Panc1 (cell line): ENCODE measurements around the gene SELENOP. TPM values are rescaled to one million over a fixed set of nuclear protein-coding genes. Genes with fewer than 3 reads are reported as not detected.

Experiments used
- ATAC-seq: fragments of 200-7000 bp; cut with Tn5 transposase; 2 replicates; pipeline ENCODE4 v1.9.1; 2020; ENCODE audit warnings: mild to moderate bottlenecking, moderate library complexity
- BruUV-seq: library from RNA; stranded (reverse); fragments of 400-500 nt; replicated peaks from 2 replicates; lab custom pipeline; 2021; lab: Mats Ljungman, UMichigan
- CTCF ChIA-PET: fragments of 300-600 bp; sonication (Branson Sonifier 250); formaldehyde crosslinking; loops from one replicate; lab custom pipeline; 2022; ENCODE audit warnings: antibody characterized with exemption; lab: Charles Lee
- POLR2A ChIA-PET: fragments of 300-600 bp; sonication (Branson Sonifier 250); formaldehyde crosslinking; loops from one replicate; lab custom pipeline; 2022; ENCODE audit warnings: antibody characterized with exemption; lab: Charles Lee
- DNase-seq: peaks from one replicate; pipeline ENCODE4 v3.0.0-alpha.2; 2010; ENCODE audit warnings: low read depth, low spot score
- H3K27ac ChIP-seq: 2 replicates; pipeline ENCODE4 v1.5.1; 2011; ENCODE audit warnings: mild to moderate bottlenecking, low read length, inconsistent platforms
- H3K27me3 ChIP-seq: fragments of 200-500 bp; sonication (Bioruptor generic); 2 replicates; pipeline ENCODE4 v1.6.0; 2014; ENCODE audit warnings: low read length, inconsistent platforms; ENCODE audit not compliant: control insufficient read depth, insufficient read depth
- H3K36me3 ChIP-seq: fragments of 200-500 bp; sonication (Bioruptor generic); 2 replicates; pipeline ENCODE4 v1.5.1; 2014; ENCODE audit warnings: inconsistent platforms, mild to moderate bottlenecking, low read length, moderate library complexity; ENCODE audit not compliant: control insufficient read depth, insufficient read depth
- H3K4me1 ChIP-seq: 2 replicates; pipeline ENCODE4 v1.5.1; 2011; ENCODE audit warnings: inconsistent platforms, mild to moderate bottlenecking, low read length, moderate library complexity; ENCODE audit not compliant: control insufficient read depth, insufficient read depth
- H3K4me3 ChIP-seq, 2 experiments: 2 replicates each; pipeline ENCODE4 v1.5.1; 2011 to 2012; ENCODE audit warnings: low read depth in 2 of 2, low read length in 2 of 2, mild to moderate bottlenecking in 2 of 2, inconsistent platforms in 1 of 2, moderate library complexity in 1 of 2
- H3K9me3 ChIP-seq: fragments of 200-500 bp; sonication (Bioruptor generic); 2 replicates; pipeline ENCODE4 v1.5.1; 2014; ENCODE audit warnings: low read depth, mild to moderate bottlenecking, inconsistent platforms, low read length, moderate library complexity; ENCODE audit not compliant: control insufficient read depth, insufficient read depth
- POLR2AphosphoS5 ChIP-seq: IDR thresholded peaks from 2 replicates; pipeline ENCODE4 v1.6.1; 2012; ENCODE audit warnings: mild to moderate bottlenecking, low read depth, low read length, moderate library complexity
- REST ChIP-seq, 2 experiments: IDR thresholded peaks; 2 replicates each; pipeline ENCODE4 v1.6.1; 2011 to 2012; ENCODE audit warnings: low read depth in 2 of 2, control low read depth in 1 of 2, low read length in 1 of 2, mild to moderate bottlenecking in 1 of 2, moderate library complexity in 1 of 2; ENCODE audit not compliant: insufficient read depth in 1 of 2
- SIN3A ChIP-seq: IDR thresholded peaks from 2 replicates; pipeline ENCODE4 v1.6.1; 2012; ENCODE audit warnings: low read depth, mild to moderate bottlenecking, low read length, moderate library complexity, borderline replicate concordance; ENCODE audit not compliant: insufficient read depth
- TCF7L2 ChIP-seq: IDR thresholded peaks from 2 replicates; pipeline ENCODE4 v1.6.1; 2011; ENCODE audit warnings: mild to moderate bottlenecking, low read depth, low read length, inconsistent platforms
- in situ Hi-C: cut with HindIII; loops from 2 replicates; pipeline ENCODE4 v1.10.0; 2016; ENCODE audit warnings: low sequenced_read_pairs, low pct_unique_long_range_greater_than_20kb
- intact Hi-C: fragments of 100-400 bp; cut with micrococcal nuclease; formaldehyde crosslinking; loops from one replicate; pipeline ENCODE4 v1.10.0; 2022; ENCODE audit not compliant: unreplicated experiment
- total RNA-seq: library from RNA; stranded (reverse); gene quantifications from one replicate; pipeline ENCODE4 v1.2.1, GENCODE V29; 2021; ENCODE audit not compliant: unreplicated experiment
- TF ChIP-seq, protein P1 (sequence below): fragments of 450-650 bp; IDR thresholded peaks from 2 replicates; pipeline ENCODE4 v1.5.1; 2017; ENCODE audit warnings: mild to moderate bottlenecking

The SELENOP gene
- total RNA-seq, 1 experiment from 2014 or later = 1.6 TPM

GRCh38 chr5:42813533-42813932 is 1.8 kb upstream of the SELENOP start:
- H3K9me3 ChIP-seq = no peaks in the 10 kb centered on the region
- no peaks in the 10 kb centered on the region for H3K36me3 ChIP-seq
- in situ Hi-C loops (no loop called here), intact Hi-C loops (no loop called here)
- no peak for TF ChIP-seq REST (IDR thresholded peaks at IDR 0.05; ENCODE audit: insufficient read depth in 1 of 2, low read depth in 2 of 2, low read length in 1 of 2)
- H3K27me3 ChIP-seq = no peaks in the 10 kb centered on the region
- no peak for DNase-seq
- no peak for ATAC-seq
- no TSS peak for BruUV-seq
- CTCF ChIA-PET = no interaction called here
- POLR2A ChIA-PET = no interaction called here
- H3K4me1 ChIP-seq = 0 out of 2 replicates have a peak, but pooled peaks cover 7% of the 10 kb centered on the region
- H3K4me3 ChIP-seq = no peak overlapping the region
- no peak overlapping the region for H3K27ac ChIP-seq

GRCh38 chr5:42812620-42813019 is 928 bp upstream of the SELENOP start:
- H3K27me3 ChIP-seq = no peaks in the 10 kb centered on the region
- ChIA-PET CTCF (no interaction called here), POLR2A (interaction anchor here (0.6 kb wide), 1 partner anchor 245 kb away, joined by 7 read pairs; no protein-coding TSS in a partner anchor)
- ATAC-seq (no peak), DNase-seq (no peak)
- BruUV-seq = no TSS peak
- no peaks in the 10 kb centered on the region for H3K36me3 ChIP-seq
- H3K9me3 ChIP-seq = no peaks in the 10 kb centered on the region
- H3K27ac ChIP-seq = no peak overlapping the region
- no peak overlapping the region for H3K4me3 ChIP-seq
- in situ Hi-C loops = no loop called here
- H3K4me1 ChIP-seq = 0 out of 2 replicates have a peak, but pooled peaks cover 7% of the 10 kb centered on the region
- intact Hi-C loops = no loop called here
- TF ChIP-seq TCF7L2 (no peak), SIN3A (no peak), POLR2AphosphoS5 (no peak), REST (IDR thresholded peaks at IDR 0.05; ENCODE audit: insufficient read depth in 1 of 2, low read depth in 2 of 2, low read length in 1 of 2) (no peak)
- TF ChIP-seq, protein P1, sequence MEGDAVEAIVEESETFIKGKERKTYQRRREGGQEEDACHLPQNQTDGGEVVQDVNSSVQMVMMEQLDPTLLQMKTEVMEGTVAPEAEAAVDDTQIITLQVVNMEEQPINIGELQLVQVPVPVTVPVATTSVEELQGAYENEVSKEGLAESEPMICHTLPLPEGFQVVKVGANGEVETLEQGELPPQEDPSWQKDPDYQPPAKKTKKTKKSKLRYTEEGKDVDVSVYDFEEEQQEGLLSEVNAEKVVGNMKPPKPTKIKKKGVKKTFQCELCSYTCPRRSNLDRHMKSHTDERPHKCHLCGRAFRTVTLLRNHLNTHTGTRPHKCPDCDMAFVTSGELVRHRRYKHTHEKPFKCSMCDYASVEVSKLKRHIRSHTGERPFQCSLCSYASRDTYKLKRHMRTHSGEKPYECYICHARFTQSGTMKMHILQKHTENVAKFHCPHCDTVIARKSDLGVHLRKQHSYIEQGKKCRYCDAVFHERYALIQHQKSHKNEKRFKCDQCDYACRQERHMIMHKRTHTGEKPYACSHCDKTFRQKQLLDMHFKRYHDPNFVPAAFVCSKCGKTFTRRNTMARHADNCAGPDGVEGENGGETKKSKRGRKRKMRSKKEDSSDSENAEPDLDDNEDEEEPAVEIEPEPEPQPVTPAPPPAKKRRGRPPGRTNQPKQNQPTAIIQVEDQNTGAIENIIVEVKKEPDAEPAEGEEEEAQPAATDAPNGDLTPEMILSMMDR = no peak
